ENCODE measurements around the gene RTF1. TPM values are rescaled to one million over a fixed set of nuclear protein-coding genes. Genes with fewer than 3 reads are reported as not detected.
A peak's percentile ranks its signal among the peaks of the same experiment; 100 is the strongest.

RTF1 gene
- polyA plus RNA-seq, 1 donor, result 34.8 TPM

- DNase-seq (ENCODE audit: low read depth), result no peak
Measured at GRCh38 chr15:41487381-41487780, 70.5 kb downstream of the RTF1 start.

- no peak for DNase-seq (ENCODE audit: low read depth)
Measured at GRCh38 chr15:41487802-41488201, 70.9 kb downstream of the RTF1 start.

GRCh38 chr15:41489641-41490040 lies 72.7 kb downstream of the RTF1 start:
- DNase-seq (ENCODE audit: low read depth), result no peak

GRCh38 chr15:41490355-41490754 lies 73.5 kb downstream of the RTF1 start:
- DNase-seq (ENCODE audit: low read depth), result no peak

GRCh38 chr15:41491889-41492288 lies 75.0 kb downstream of the RTF1 start:
- DNase-seq (ENCODE audit: low read depth), result no peak

- DNase-seq (ENCODE audit: low read depth), result no peak
Measured at GRCh38 chr15:41492597-41493204, 75.8 kb downstream of the RTF1 start.

GRCh38 chr15:41493205-41493901 lies 76.5 kb downstream of the RTF1 start, which contains the start of gene ITPKA:
TSS of gene ITPKA (plus strand) at chr15:41493874. CDS start at chr15:41493928, 54 bp downstream.
- DNase-seq (ENCODE audit: low read depth), result peak; percentile 19

- no peak for DNase-seq (ENCODE audit: low read depth)
Measured at GRCh38 chr15:41493902-41494189, 77.0 kb downstream of the RTF1 start.

GRCh38 chr15:41494190-41494921 lies 77.5 kb downstream of the RTF1 start:
- DNase-seq (ENCODE audit: low read depth), result no peak

- no peak for DNase-seq (ENCODE audit: low read depth)
Measured at GRCh38 chr15:41494922-41495735, 78.2 kb downstream of the RTF1 start.

- no peak for DNase-seq (ENCODE audit: low read depth)
Measured at GRCh38 chr15:41495736-41496599, 79.1 kb downstream of the RTF1 start.

GRCh38 chr15:41498657-41499056 lies 81.8 kb downstream of the RTF1 start:
- no peak for DNase-seq (ENCODE audit: low read depth)

GRCh38 chr15:41499109-41499851 lies 82.4 kb downstream of the RTF1 start:
- DNase-seq (ENCODE audit: low read depth), result no peak

- DNase-seq (ENCODE audit: low read depth), result no peak
Measured at GRCh38 chr15:41501191-41501917, 84.5 kb downstream of the RTF1 start.

GRCh38 chr15:41501931-41502794 lies 85.3 kb downstream of the RTF1 start:
- no peak for DNase-seq (ENCODE audit: low read depth)

- DNase-seq (ENCODE audit: low read depth), result no peak
Measured at GRCh38 chr15:41502795-41503668, 86.1 kb downstream of the RTF1 start.

GRCh38 chr15:41503669-41504010 lies 86.7 kb downstream of the RTF1 start:
- DNase-seq (ENCODE audit: low read depth), result no peak

Data from forelimb muscle (tissue), 1 donor.